SU-DHL-6 (cell line): ENCODE measurements around the gene DNAAF5.

Experiments
- H2AFZ ChIP-seq: fragments of 200-600 bp; sonication (generic); 2 replicates; pipeline ENCODE4 v1.6.1; 2014; ENCODE audit warnings: low read depth, mild to moderate bottlenecking, moderate library complexity, mixed read lengths, antibody characterized with exemption, low read length; ENCODE audit not compliant: severe bottlenecking
- H3F3A ChIP-seq: fragments of 200-600 bp; shearing (Covaris generic); 2 replicates; pipeline ENCODE4 v1.6.0; 2016; ENCODE audit warnings: antibody characterized with exemption, mild to moderate bottlenecking; ENCODE audit not compliant: insufficient read depth
- H3K27ac ChIP-seq: fragments of 200-600 bp; sonication (generic); 2 replicates; pipeline ENCODE4 v1.5.1; 2016; ENCODE audit warnings: low read depth, mild to moderate bottlenecking, low read length, moderate library complexity, mixed read lengths
- H3K27me3 ChIP-seq: fragments of 200-600 bp; sonication (generic), shearing (Covaris generic); 2 replicates; pipeline ENCODE4 v1.6.0; 2014; ENCODE audit warnings: mild to moderate bottlenecking, low read length
- H3K36me3 ChIP-seq: fragments of 200-600 bp; sonication (generic); 2 replicates; pipeline ENCODE4 v1.6.1; 2014; ENCODE audit warnings: mild to moderate bottlenecking, low read length, mixed read lengths
- H3K4me2 ChIP-seq: fragments of 300-600, 200-600 bp; shearing (Covaris generic), sonication (generic); 2 replicates; pipeline ENCODE4 v1.6.0; 2014; ENCODE audit warnings: low read length, low read depth, mild to moderate bottlenecking; ENCODE audit not compliant: poor library complexity, severe bottlenecking
- H3K4me3 ChIP-seq: fragments of 200-600 bp; sonication (generic); 2 replicates; pipeline ENCODE4 v1.5.1; 2014; ENCODE audit warnings: antibody characterized with exemption, low read length, mild to moderate bottlenecking, mixed read lengths; ENCODE audit not compliant: insufficient read depth, poor library complexity, severe bottlenecking
- H3K79me2 ChIP-seq: fragments of 200-600 bp; sonication (generic); 2 replicates; pipeline ENCODE4 v1.6.1; 2014; ENCODE audit warnings: mild to moderate bottlenecking, low read length, moderate library complexity; ENCODE audit not compliant: insufficient read depth
- H3K9ac ChIP-seq: fragments of 200-600 bp; sonication (generic); 2 replicates; pipeline ENCODE4 v1.7.0; 2014; ENCODE audit warnings: mild to moderate bottlenecking, low read length
- H3K9me2 ChIP-seq: fragments of 200-600 bp; sonication (generic); replicated peaks from 2 replicates; pipeline ENCODE4 v1.6.1; 2014; ENCODE audit warnings: low read length; ENCODE audit not compliant: insufficient read depth
- H3K9me3 ChIP-seq: fragments of 200-600 bp; sonication (generic); 2 replicates; pipeline ENCODE4 v1.6.1; 2014; ENCODE audit warnings: low read length, mixed read lengths; ENCODE audit not compliant: insufficient read depth
- H4K20me1 ChIP-seq: fragments of 200-600 bp; sonication (generic); 2 replicates; pipeline ENCODE4 v1.6.1; 2014; ENCODE audit warnings: low read depth, mild to moderate bottlenecking, antibody characterized with exemption, low read length, moderate library complexity, mixed read lengths
- EZH2phosphoT487 ChIP-seq: fragments of 200-600 bp; sonication (generic), shearing (Covaris generic); conservative IDR thresholded peaks from 2 replicates; pipeline ENCODE4 v1.6.1; 2018; ENCODE audit warnings: mild to moderate bottlenecking, antibody characterized with exemption, low read length, moderate library complexity, mixed read lengths
- TF ChIP-seq, protein P1 (sequence below): fragments of 200-600 bp; sonication (generic); IDR thresholded peaks from one replicate; pipeline ENCODE4 v1.5.1; 2017; ENCODE audit warnings: antibody characterized with exemption, mild to moderate bottlenecking, low read length, moderate library complexity; ENCODE audit not compliant: insufficient read depth, poor library complexity, severe bottlenecking

The DNAAF5 gene

DNA sequence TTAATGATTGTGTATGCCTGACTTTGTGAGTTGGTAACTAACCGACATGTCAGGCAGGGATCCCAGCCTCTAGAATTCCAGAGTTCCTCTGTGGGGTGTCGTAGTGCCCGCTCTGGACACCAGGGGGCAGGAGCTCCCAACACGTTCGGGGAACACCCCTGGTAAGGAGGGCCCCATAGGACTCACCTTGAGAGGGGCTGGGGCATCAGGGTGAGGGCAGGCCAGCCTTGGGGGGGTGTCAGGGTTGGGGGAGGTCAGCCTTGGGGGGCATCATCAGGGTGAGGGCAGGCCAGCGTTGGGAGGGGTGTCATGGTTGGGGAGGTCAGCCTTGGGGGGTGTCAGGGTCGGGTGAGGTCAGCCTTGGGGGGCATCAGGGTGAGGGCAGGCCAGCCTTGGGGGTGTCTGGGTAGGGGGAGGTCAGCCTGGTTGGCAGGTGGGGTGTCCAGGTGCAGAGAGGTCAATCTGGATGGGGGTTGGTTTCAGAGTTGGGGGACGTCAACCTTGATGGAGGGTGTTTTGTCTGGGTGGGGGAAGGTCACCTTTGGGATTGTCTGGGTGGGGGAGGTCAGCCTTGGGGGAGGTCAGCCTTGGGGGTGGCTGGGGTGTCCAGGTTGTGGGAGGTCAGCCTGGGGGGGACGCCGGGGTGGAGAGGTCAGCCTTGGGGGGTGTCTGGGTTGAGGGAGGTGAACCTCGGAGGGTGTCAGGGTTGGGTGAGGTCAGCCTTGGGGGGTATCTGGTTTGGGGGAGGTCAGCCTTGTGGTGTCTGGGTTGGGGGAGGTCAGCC lies 60.2 kb downstream of the DNAAF5 start:
- Histone ChIP-seq H3K4me2 (no peak overlapping the region), H3K4me3 (no peak overlapping the region), H3F3A (peaks cover 4% of the 10 kb centered on the region), H4K20me1 (no peaks in the 10 kb centered on the region), H3K27me3 (no peaks in the 10 kb centered on the region), H3K27ac (no peak overlapping the region), H3K9ac (no peak overlapping the region), H3K9me3 (no peaks in the 10 kb centered on the region), H3K79me2 (no peaks in the 10 kb centered on the region), H2AFZ (no peak overlapping the region), H3K36me3 (peaks cover 4% of the 10 kb centered on the region; the same call in 1 of the 2 replicates), H3K9me2 (no peaks in the 10 kb centered on the region)
- no peak for TF ChIP-seq EZH2phosphoT487
- TF ChIP-seq, protein P1, sequence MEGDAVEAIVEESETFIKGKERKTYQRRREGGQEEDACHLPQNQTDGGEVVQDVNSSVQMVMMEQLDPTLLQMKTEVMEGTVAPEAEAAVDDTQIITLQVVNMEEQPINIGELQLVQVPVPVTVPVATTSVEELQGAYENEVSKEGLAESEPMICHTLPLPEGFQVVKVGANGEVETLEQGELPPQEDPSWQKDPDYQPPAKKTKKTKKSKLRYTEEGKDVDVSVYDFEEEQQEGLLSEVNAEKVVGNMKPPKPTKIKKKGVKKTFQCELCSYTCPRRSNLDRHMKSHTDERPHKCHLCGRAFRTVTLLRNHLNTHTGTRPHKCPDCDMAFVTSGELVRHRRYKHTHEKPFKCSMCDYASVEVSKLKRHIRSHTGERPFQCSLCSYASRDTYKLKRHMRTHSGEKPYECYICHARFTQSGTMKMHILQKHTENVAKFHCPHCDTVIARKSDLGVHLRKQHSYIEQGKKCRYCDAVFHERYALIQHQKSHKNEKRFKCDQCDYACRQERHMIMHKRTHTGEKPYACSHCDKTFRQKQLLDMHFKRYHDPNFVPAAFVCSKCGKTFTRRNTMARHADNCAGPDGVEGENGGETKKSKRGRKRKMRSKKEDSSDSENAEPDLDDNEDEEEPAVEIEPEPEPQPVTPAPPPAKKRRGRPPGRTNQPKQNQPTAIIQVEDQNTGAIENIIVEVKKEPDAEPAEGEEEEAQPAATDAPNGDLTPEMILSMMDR: peak; percentile 99

DNA sequence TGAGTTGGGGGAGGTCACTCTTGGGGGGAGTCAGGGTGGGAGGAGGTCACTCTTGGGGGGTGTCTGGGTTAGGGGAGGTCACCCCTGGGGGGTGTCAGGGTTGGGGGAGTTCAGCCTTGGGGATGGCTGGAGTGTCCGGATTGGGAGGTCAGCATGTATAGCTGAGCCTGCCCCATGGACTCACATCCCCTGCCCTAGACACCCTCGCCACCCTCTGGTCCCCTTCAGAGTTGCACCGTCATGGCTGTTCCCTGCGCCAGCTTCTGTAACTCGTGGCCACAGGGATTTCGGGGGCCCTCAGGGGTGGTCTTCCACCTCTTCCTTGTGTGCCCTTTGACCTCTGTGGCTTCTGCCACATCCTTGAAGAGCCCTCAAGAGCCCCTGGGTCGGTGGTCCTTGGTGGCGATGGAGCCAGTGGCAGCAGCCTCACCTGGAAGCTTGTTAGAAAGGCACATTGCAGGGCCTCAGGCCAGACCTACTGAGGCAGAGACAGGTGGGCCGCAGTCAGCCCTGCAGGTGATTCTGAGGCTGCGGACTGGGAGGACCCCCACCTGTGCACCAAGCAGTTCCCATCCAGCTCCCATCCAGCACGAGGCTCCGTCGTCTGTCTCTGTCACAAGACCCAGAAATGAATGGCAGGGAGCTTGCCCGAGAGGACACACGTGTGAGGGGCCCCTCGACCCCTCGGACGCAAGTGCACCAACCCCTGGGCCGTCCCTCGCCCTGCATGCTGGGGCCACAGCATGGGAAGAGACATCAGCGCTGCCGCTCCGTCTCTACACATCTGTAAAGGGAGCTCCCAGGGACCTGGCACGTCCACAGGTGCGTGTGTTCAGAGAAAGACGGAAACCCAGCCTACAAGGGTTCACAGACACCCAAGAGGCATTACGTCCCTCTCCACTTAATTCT lies 61.1 kb downstream of the DNAAF5 start:
- Histone ChIP-seq H3K79me2 (no peaks in the 10 kb centered on the region), H2AFZ (no peak overlapping the region), H4K20me1 (no peaks in the 10 kb centered on the region), H3K9ac (no peak overlapping the region), H3K9me2 (no peaks in the 10 kb centered on the region), H3K4me3 (no peak overlapping the region), H3K9me3 (no peaks in the 10 kb centered on the region), H3K27me3 (no peaks in the 10 kb centered on the region), H3K4me2 (no peak overlapping the region), H3F3A (peaks cover 4% of the 10 kb centered on the region), H3K36me3 (peaks cover 4% of the 10 kb centered on the region; the same call in 1 of the 2 replicates), H3K27ac (no peak overlapping the region)
- no peak for TF ChIP-seq EZH2phosphoT487
- TF ChIP-seq, protein P1: no peak

DNA sequence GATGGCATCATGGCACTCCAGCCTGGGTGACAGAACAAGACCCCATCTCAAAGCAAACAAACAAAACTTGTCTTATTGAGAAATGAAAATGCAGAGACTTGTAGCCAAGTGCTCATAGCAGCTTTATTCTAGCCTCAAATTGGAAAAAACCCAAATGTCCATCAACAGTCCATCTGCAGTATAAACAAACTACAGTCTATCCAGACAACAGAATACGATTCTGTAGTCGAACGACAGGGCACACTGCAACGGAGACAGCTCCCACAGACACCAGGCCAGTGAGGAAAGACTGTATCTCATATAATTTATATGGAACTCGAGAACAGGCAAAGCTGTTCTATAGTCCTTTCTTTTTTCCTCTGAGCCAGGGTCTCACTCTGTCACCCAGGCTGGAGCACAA lies 65.0 kb downstream of the DNAAF5 start:
- Histone ChIP-seq H3K9me3 (no peaks in the 10 kb centered on the region), H3K4me2 (no peak overlapping the region), H3K27me3 (no peaks in the 10 kb centered on the region), H4K20me1 (no peaks in the 10 kb centered on the region), H3K79me2 (no peaks in the 10 kb centered on the region), H3K36me3 (peaks cover 4% of the 10 kb centered on the region; the same call in 1 of the 2 replicates), H3K9ac (no peak overlapping the region), H3K27ac (no peak overlapping the region), H3K9me2 (no peaks in the 10 kb centered on the region), H3K4me3 (no peak overlapping the region), H3F3A (no peaks in the 10 kb centered on the region), H2AFZ (no peak overlapping the region)
- TF ChIP-seq, protein P1: no peak
- no peak for TF ChIP-seq EZH2phosphoT487
